ENCODE measurements around the gene ANKRD33B. TPM values are rescaled to one million over a fixed set of nuclear protein-coding genes. Genes with fewer than 3 reads are reported as not detected.

ANKRD33B gene
- total RNA-seq, 4 donors from 2014 or later, result 16.7 to 27.0 (median 24.8) TPM

GRCh38 chr5:10599113-10599512 is 35.2 kb downstream of the ANKRD33B start:
- Histone ChIP-seq H3K27ac (no peak overlapping the region), H3K4me1 (peaks cover 51% of the 10 kb centered on the region), H3K4me3 (no peak overlapping the region), H3K9me3 (no peaks in the 10 kb centered on the region), H3K36me3 (no peaks in the 10 kb centered on the region), H3K27me3 (no peaks in the 10 kb centered on the region)
- WGBS, result 100% methylated on average over 1 of the region's 1 CpG
- TF ChIP-seq CTCF (IDR thresholded peaks at IDR 0.05), result no peak
- TF ChIP-seq POLR2AphosphoS5 (IDR thresholded peaks at IDR 0.05), result no peak
- TF ChIP-seq EP300 (IDR thresholded peaks at IDR 0.05), result no peak
- TF ChIP-seq POLR2A (IDR thresholded peaks at IDR 0.05), result no peak
- DNase-seq (ENCODE audit: low spot score in 2 of 2), result no peak

DNA sequence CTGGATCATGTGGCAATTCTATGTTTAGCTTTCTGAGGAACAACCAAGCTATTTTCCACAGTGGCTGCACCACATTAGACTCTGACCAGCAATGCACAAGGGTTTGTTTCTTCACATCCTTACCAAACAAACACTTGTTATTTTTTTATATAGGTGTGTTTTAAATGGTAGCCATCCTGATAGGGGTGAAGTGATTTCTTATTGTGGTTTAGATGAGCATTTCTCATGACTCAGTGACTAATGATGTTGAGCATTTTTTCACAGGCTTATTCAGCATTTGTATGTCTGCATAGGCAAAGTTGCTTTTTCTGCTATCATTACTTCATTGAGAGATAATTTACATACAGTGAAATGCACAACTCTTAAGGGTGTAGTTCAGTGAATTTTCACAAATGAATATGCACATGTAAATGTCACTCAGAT is 36.0 kb downstream of the ANKRD33B start:
- TF ChIP-seq EP300 (IDR thresholded peaks at IDR 0.05) (no peak), POLR2A (IDR thresholded peaks at IDR 0.05) (no peak), CTCF (IDR thresholded peaks at IDR 0.05) (no peak), POLR2AphosphoS5 (IDR thresholded peaks at IDR 0.05) (no peak)
- no peak overlapping the region for H3K27ac ChIP-seq
- no peaks in the 10 kb centered on the region for H3K9me3 ChIP-seq
- peaks cover 43% of the 10 kb centered on the region for H3K4me1 ChIP-seq
- no peak for DNase-seq (ENCODE audit: low spot score in 2 of 2)
- no peaks in the 10 kb centered on the region for H3K27me3 ChIP-seq
- H3K4me3 ChIP-seq, result no peak overlapping the region
- no peaks in the 10 kb centered on the region for H3K36me3 ChIP-seq

- H3K9me3 ChIP-seq, result no peaks in the 10 kb centered on the region
- H3K4me3 ChIP-seq, result peak overlapping the region; percentile 10
- WGBS, result 46% methylated on average over 5 of the region's 5 CpGs
- no peaks in the 10 kb centered on the region for H3K27me3 ChIP-seq
- no peak for DNase-seq (ENCODE audit: low spot score in 2 of 2)
- H3K36me3 ChIP-seq, result no peaks in the 10 kb centered on the region
- peak overlapping the region; percentile 83 for H3K27ac ChIP-seq
- peaks cover 34% of the 10 kb centered on the region for H3K4me1 ChIP-seq
- peak in 1 of 2 donors; percentile 8 for TF ChIP-seq CTCF (IDR thresholded peaks at IDR 0.05)
- no peak for TF ChIP-seq EP300 (IDR thresholded peaks at IDR 0.05)
Observed at GRCh38 chr5:10600626-10601245, 36.9 kb downstream of the ANKRD33B start.

DNA sequence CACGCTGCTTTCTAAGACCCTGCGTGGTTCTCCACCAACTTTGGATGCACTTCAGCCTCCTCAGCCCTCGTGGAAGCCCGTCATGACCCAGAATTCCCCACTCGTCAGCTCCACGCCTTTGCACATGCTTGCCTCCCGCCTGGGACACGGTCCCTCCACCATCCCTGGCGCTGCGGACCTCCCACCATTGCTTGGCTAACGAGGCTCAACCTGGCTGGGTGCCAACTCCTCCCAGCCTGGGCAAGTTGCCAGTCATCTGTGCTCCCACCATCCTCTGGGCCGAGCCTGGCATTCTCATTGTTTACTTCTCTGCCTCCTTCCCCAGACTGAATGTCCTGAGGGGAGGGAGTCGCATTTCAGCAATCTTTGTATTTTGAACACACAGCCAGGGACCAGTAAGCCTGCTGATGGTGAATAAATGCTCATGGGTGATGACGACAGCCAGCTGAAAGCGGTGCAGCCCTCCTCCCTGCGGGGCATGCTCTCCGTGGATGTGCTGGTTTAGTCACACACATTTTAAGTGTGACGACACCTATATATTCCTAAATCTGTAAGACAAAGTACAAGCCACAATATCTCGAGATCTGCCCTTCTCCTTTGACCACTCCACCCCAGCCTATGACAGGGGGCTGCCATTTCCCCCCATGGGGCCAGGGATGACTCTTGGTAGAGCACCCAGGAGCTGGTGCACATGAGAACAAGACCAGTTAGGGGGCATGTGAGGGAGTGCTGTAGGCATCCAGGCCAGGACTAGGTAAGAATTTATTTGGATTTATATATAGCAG is 37.6 kb downstream of the ANKRD33B start:
- 23% methylated on average over 12 of the region's 19 CpGs for WGBS

DNA sequence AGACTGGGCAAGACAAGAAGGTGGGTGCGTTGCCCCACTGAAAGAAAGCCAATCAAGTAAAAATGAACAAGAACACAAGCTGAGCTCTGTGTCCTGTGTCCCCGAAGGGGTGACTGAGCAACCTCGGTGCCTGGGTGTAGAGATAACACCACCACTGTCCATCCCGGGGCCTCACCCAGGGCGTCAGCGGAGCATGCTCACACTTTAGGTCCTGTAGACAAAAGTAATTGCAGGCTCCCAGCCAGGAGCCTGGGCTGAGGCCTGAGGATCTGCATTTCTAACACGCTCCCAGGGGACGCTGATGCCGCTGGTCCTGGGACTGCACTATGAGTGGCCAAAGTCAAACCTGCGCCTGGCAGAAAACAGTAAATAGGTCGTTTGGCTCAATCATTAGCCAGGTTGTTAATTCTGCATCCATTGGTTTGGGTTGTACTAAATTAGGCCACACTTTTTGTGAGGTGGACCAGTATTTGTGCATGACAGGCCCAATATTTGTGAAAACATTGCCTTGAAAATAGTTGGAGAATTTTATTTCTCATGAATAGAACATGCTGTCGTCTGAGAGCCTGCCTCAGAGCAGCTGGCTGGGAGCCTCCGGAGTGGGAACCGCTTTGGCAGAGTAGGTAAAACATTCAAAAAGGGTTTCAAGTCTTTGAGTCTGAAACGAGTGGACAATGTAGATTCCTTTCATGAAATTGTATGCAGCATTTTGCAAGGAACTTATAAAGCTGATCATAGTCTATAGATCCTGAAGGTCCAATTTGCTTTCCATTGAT is 38.3 kb downstream of the ANKRD33B start:
- H3K27me3 ChIP-seq, result no peaks in the 10 kb centered on the region
- DNase-seq (ENCODE audit: low spot score in 2 of 2), result no peak
- H3K27ac ChIP-seq, result peak overlapping the region; percentile 83
- H3K36me3 ChIP-seq, result no peaks in the 10 kb centered on the region
- no peaks in the 10 kb centered on the region for H3K9me3 ChIP-seq
- no peak overlapping the region for H3K4me3 ChIP-seq
- WGBS, result 54% methylated on average over 9 of the region's 15 CpGs
- peaks cover 29% of the 10 kb centered on the region for H3K4me1 ChIP-seq
- no peak for TF ChIP-seq CTCF (IDR thresholded peaks at IDR 0.05)
- no peak for TF ChIP-seq POLR2A (IDR thresholded peaks at IDR 0.05)
- TF ChIP-seq EP300 (IDR thresholded peaks at IDR 0.05), result no peak
- no peak for TF ChIP-seq POLR2AphosphoS5 (IDR thresholded peaks at IDR 0.05)

More for the DNA sequence above, 37.6 kb downstream of the ANKRD33B start:
- Histone ChIP-seq H3K36me3 (no peaks in the 10 kb centered on the region), H3K9me3 (no peaks in the 10 kb centered on the region), H3K4me1 (peaks cover 27% of the 10 kb centered on the region), H3K27me3 (no peaks in the 10 kb centered on the region), H3K4me3 (peak overlapping the region; percentile 10), H3K27ac (peak overlapping the region; percentile 83)
- no peak for TF ChIP-seq EP300 (IDR thresholded peaks at IDR 0.05)
- TF ChIP-seq POLR2AphosphoS5 (IDR thresholded peaks at IDR 0.05), result peak; percentile 61 to 92 (median 69)
- TF ChIP-seq POLR2A (IDR thresholded peaks at IDR 0.05), result no peak
- peak; percentile 93 to 94 for DNase-seq (ENCODE audit: low spot score in 2 of 2)

Data from suprapubic skin (tissue), 4 donors.